GM18861 (cell line): Measurements from ENCODE around the gene ZNF423.

Source experiments
- ATAC-seq: cut with Tn5 transposase; IDR thresholded peaks from one replicate; pipeline ENCODE4 v1.9.1; 2021; ENCODE audit not compliant: unreplicated experiment

The ZNF423 gene

DNA sequence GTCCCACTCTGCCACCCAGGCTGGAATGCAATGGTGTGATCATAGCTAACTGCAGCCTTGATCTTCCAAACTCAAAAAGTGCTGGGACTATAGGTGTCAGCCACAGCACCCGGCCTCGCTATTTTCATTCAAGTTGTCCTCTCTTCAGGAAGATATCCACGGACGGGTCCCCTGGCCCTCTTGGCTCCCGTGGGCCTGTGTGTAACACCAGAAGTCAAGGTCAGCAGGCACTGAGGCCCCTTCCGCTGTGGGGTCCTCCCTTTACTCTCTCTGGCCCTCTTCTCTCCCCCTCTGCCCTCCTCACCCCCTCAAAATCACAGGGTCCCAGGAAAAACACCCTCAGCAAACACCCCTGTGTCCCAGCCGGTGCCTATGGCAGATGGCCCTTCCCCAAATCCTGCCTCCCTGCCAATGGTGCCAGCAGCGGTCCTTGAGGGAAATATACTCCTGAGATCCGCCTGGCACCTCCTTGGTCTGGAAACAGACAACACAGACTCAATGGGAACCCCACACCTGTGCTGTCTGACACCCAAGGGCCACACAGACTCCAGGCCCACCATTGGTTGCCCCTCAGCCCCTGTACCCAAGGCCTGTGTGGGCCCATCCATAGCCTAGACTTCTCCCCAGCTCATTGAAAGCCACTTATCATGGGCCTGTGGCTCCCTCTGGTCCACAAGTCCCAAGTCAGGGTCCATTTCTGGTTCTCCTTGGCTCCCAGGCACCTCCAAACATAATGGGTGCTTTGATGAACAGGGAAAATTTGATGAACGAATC is 221.5 kb downstream of the ZNF423 start:
- ATAC-seq: no peak

DNA sequence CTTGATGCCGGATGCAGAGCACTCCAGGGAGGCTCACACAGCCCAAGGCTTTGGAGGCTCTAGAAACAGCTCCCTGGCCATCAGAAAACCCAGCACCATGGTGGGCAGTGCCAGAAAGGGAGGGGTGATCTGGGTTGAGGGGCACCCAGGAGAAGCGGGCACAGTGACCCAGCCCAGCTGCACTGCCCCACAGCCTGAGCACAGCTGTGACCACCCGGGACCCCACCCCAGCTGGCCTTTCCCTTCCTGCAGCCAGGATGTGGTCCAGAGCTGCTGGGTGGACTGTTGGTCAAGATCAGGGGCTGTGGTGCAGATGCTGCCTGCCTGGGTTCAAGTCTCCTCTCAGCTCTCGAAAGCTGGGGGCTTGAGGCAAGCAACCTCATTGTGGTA is 223.1 kb downstream of the ZNF423 start:
- no peak for ATAC-seq

DNA sequence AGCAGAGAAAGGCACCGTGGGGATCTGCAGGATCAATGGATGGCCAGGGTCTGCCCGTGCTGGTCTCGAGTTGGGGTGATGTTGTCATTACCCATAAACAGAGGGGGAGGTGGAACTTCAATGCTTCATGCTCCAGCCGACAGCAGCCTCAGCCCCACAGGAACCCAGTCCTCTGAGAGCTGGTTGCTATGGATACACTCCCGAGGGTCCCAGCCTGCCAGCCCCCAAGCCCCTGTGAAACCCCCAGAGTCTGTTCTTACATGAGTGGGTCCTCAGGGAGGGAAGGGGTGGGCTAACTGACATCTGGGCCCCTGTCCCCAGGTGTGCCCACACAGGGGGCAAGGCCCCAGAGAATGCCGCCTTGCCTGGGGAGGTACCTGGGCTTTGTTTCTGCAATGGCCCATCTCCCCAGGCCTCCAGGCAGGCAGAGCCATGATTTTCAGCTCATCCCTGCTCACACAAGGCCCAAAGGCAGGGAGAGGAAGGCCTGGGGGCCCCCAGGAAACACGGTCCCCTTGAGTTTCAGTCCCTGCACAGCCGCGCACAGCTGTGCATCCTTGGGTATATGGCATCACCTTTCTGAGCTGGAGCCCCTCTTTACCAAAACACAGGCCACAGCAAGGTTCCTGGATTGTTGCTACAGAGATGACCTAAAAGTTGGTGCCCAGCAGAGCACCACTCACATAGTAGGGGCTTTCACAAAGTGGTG is 223.7 kb downstream of the ZNF423 start:
- ATAC-seq: no peak

DNA sequence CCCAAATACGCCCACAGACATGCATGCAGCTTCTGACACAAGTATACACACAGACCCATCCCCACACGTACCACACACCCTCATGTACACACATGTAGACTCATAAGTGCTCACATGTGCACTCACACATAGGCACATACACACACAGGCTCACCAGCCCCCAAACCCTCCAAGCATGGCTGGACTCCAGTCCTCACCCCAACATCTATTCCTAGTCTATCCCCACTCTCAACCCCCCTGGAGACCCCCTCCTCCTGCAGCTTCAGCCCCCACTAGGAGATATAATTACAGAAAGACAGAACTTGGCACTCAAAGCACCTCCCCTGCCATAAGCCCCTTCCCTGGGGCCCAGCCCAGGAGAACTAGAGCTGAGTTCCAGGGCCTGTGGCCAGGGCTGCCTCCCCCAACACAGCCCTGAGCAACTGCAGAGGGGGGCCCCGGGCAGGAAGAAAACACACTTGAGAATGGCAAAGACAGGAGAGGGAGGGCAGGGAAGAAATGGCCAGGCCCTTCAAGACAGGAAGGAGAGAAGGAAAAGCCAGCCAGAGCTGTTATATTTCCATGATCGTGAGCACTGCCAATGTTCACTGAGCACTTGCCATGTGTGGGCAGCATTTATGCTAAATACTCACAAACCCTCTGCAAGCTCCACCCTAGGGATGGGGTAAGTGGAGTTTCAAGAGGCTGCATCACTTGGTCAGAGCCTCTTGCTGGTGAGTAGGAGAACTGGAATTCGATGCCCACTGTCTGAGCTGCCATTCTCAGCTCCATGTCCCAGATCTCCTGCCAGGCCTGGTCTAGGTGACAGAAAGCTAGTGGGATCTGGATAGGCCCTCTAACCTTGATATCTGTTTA is 224.5 kb downstream of the ZNF423 start:
- no peak for ATAC-seq

DNA sequence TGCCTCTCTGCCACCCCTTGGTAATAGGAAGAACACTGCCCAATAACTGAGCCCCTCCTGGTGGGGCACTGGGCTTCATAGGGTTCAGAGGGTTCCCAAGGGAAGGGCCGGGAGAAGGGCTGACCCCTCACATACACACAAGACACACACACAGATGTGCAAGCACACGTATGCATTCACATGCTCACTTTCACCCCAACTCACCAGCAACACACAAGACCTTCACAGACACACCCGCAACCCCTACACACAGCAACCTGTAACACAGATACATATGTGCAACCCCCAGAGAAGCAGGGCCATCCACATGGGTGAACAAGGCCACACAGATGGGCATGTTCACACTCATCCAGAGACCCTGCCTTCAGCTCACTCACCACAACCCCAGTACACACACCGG is 225.1 kb downstream of the ZNF423 start:
- no peak for ATAC-seq

DNA sequence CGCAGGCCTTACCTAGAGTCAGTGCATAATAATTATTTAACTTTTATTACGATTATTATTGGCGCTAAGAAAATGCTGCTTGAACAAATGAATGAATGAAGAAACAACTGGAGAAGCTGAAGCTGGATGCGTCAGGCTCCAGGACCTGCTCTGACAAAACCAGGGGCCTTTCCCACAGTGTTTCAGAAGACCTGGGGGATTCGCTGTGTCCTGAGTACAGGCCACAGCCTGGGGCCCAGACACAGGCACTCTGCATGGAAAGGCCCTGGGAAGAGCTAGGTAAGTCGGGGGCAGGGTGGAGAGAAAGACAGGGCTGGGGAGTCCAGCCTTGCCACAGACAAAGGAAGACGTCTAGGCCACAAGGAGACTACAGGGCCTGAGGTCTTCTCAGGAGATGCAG is 226.1 kb downstream of the ZNF423 start:
- ATAC-seq: no peak

DNA sequence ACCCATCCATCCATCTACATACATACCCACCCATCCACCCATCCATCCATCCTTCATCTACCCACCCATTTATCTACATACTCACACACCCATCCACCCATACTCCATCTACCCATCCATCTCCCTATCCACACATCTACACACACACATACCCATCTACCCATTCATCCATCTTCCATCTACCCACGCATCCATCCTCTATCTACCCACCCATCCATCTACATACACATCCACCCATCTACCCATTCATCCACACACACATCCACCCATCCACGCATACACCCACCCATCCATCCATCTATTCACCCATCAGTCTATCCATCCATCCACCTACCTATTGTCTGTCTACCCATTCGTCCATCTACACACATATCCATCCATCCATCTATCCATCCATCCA is 227.8 kb downstream of the ZNF423 start:
- no peak for ATAC-seq

DNA sequence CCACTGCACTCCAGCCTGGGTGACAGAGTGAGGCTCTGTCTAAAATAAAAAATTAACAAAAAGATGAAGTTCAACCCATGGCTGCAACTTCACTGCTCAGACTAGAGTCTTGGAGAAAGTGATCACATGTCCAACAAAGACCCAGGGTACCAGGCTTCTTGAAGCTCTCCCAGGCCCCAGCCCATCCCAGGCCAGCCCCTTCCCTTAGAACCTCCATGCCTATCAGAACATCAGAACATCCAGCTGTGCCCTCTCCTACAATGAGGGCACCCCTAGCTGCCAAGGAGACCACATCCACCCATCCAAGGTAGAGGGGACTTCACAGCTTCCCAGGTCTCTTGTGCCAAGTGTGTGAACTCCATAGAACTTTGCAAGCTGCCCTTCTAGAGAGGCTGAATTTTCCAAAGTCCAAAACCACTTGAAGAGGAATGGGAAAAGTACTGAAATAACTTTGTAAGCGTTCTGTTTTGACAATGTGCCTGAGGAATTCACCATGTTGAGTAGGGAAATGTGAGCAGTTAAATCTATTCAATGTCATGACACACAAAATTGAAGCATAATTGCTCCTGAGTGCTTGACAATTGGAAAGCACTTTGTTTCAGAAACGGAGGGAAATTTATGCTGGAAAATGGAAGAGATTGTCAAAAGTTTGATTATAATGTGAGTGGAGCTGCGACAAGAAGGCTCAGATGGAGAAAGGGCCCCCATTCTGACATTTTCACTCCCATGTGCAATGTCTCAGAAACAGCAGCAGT is 230.4 kb downstream of the ZNF423 start:
- ATAC-seq: no peak

DNA sequence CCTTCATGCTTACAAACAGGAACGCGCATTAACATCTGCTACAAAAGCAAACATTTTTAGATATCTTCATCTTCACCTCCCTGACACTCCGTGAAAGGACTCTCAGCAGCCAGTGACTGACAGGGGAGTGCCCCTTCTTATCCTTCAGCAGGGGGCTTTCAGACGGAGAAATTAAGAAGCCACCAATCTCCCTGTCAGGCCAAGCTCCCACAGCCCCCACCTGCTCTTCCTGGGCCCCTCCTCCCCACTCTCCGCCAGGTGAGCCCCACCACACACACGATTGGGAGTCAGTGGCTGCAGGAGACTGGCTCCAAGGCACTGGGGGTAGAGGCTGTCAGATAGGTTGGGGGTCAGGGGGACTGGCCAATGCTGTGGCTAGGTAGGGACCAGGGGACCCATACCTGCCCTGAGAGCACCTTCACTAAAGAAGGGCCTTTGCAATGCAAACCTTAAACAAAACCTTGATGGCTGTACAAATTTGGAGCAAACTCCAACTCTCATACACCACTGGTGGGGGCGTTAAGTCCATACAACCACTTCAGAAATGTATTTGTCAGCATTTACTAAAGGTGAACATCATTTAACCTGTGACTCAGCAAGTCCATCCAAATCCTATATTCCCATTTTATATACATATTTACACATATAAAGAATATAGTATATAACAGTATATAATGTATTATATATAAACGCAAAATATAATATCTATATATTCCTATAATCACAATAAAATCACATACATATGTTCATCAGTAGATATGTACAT is 232.2 kb downstream of the ZNF423 start:
- ATAC-seq: no peak

DNA sequence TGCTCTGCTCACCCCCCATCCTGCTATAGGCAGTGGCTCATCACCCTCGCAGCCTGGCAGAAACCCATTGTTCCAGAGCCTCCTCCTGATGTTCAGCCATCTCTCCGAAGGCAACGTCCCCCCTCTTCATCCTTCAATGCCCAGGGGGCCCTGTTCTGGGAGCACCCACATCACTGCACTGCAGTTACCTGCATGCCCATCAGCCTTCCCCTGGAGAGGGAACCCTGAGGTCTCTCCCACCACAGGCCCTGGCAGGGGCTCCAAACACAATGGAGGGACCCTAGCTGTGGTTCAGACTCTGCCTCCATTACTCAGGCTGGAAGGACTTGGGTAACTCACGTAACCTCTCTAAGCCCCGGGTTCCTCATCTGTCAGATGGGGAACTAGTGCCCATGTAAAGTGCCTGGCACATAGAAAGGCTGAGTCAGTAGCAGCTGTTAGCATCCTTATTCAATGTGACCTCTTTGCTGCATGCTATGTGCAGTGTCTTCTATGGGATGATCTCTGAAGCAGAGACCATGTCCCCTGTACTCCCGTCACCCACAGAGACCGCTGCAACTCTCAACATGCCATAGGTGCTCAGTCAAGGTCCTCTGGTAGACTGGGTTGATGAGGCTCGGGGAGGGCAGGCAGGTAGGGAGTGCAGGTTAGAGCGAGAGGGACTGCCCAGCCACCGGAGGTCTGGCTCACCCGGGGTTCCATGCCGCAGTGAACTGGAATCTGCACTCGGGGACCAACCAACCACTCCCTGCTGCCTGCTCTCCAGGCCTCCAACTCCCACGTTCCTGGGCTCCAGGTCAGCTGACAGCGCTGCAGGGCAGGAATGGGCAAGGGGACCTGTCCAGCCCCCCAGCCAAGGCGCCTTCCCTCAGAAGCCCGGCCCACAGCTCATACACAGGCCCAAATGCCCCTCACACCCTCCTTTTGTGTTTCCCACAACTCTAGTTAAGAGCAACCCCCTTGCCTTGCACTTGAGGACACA is 233.2 kb downstream of the ZNF423 start:
- no peak for ATAC-seq

DNA sequence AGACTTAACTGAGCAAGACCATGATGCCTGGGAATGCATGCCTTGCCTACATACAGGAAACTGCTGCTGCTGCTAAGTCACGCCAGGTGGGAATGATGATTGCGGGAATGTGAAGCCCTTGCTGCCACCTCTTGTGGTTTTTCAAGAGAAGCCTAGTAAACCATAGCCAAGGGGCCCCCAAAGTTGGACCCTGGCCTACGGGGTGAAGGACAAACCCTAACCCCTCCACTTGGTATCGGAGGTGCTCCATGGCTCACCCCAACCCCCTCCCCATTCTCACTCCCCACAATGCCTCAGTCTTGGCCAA is 233.9 kb downstream of the ZNF423 start:
- no peak for ATAC-seq

DNA sequence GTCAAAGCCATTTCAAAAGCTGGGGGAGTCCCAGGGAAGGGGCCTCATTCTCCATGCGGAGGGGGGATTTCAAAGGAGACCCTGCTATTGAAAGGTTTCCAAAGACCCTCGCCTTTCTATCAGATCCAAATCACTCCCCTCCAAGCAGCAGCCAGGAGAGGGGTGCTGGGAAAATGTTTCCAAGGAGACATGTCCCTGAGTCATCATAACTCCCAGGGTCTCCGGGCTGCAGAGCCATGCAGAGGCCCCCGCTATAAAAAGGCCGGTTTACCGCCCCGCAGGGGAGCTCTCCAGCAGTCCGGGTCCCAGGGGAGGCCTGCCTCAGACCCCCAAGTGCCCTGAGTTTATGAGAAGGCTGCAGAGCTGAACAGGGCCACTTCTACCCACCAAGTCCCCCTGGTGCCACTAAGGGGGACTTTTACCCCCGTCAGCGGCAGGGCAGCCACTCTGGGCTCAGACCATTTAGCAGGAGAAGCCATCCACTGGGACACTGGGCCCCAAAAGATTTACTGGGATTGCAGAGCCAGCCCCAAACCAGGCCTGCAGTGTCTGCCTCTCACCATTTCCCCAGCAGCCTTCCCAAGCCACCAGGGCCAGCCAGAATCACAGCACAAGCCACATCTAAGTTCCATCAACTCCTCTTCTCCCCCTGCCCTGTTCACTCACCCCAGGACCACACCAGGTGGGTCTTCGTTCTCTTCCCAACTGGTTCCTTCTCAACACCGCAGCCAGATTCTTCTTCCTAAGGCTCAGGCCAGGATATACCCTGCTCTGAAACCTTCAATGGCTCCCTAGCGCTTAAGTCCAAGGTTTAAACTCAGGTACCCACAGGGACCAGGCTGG is 234.4 kb downstream of the ZNF423 start:
- ATAC-seq: no peak

DNA sequence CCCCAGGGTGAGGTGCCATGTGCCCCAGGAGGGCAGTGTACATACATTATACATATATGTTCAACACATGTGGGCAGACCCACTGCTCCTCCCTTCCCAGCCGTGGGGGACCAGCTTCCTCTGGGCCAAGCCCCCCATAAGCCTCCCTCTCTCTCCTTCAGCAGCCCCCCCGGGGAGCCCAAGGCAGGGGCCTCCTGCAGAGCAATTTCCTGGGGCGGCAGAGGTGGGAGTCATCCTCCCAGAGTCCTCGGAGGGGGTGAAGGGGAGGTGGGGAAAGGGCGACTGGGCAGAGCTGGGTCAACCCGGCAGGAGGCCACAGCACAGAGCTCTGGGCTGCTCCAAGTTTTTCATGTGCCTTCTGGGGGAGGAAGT is 235.1 kb downstream of the ZNF423 start:
- ATAC-seq: no peak

DNA sequence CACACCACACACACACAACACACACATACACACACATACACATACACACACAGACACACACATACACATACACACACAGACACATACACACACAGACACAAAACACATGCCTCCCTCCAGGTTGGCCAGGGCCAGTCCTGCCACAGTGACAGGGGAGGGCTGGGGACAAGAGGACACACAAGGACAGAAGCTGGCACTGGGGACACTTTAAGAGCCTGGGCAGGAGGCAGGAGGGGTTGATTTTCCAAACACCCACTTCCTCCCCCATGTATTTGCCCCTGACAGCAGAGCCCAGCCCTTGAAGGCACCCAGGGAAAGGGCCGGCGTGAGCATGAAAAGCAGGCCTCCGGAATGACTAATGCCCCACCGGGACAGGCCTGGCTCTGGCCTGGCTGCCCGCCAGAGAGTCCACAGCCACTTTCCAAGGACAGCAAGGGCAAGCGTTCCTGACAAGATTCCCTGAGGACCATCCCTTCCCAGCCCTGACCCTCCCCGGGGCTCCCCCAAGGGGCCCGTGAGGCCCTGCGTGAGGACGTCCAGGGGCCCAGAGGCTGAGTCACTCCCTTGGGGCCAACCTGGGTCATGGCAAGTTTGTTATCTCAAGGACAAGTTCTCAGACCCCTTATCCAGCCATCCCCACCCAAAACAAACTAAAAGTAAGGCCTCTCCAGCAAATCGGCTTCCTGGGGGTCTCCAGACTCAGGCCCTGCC is 235.6 kb downstream of the ZNF423 start:
- ATAC-seq: no peak

DNA sequence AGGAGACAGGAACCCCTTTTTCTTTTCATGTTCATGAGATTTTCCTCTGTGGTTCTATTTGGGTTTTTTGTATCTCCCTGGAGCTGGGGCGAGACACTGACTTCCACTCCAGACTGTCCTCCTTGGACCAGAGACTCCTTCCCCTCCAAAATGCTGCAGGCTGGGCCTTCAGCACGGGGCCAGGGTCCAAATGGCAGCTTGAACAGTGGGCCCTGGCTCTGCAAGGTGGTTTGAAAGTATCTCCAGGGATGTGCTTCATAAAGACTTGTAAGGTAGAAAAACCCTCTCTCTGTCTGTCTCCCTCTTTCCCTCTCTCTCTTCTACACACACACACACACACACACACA is 236.1 kb downstream of the ZNF423 start:
- ATAC-seq: no peak

DNA sequence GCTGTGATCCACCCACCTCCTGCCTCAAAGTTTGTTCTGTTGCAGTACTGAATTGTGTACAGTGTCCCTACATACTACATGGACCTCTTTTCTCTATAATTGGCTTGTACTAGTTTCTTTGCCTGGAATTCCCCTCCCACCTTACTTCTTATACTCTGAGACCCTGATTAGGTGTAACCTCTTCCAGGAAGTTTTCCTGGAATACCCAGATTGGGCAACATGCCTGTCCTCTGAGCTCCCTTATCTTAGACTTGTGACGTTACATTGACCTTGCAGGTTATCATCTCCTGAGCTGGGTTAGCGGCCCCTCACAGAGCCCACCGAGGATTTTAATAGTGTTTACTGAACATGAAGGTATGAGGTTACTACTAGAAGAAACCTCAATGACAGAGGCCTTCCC is 237.0 kb downstream of the ZNF423 start:
- no peak for ATAC-seq

DNA sequence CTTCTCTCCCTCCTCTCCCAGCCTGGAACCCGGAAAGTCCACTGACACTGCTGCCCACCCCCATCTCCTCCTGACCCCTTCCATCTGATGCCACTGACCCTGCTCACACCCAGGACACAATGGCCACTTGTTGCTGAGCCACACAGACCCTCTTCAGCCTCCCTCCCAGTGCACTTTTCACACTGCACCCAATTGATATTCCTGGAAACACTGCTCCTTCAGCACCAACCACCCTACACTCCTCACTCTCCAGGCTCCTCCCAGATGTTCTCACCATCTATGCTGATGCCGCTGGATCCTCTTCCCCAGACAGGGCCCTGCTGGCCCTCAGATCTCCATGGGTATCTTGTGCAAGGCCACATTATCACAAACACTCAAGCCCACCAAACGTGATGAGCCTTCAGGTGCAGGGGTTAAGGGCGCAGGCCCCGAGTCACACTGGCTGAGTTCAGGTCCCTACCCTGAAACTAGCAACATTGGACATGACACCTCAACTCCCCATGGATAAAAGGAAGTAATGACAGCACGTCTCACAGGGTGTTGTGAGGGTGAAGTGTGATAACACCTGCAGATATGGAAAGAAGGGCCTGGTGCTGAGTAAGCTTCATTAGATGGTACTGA is 238.1 kb downstream of the ZNF423 start:
- ATAC-seq: no peak
